GM23338 (cell line): Measurements from ENCODE around the gene TRABD. TPM values are rescaled to one million over a fixed set of nuclear protein-coding genes. Genes with fewer than 3 reads are reported as not detected.

ENCODE experiments used
- ATAC-seq: fragments of 200-7000 bp; cut with Tn5 transposase; 3 replicates; pipeline ENCODE4 v1.9.1; 2020
- DNase-seq: peaks from one replicate; pipeline ENCODE4 v3.0.0-alpha.2; 2015; ENCODE audit warnings: low spot score
- H2AFZ ChIP-seq: fragments of 200-600 bp; sonication (generic); 2 replicates; pipeline ENCODE4 v1.8.0; 2016; ENCODE audit warnings: antibody characterized with exemption, mild to moderate bottlenecking, moderate library complexity
- H3F3A ChIP-seq: fragments of 200-600 bp; sonication (generic); replicated peaks from 2 replicates; pipeline ENCODE4 v1.8.0; 2017; ENCODE audit warnings: antibody characterized with exemption, mixed run types, low read depth
- H3K27ac ChIP-seq: fragments of 200-600 bp; sonication (generic); 2 replicates; pipeline ENCODE4 v1.6.1; 2016; ENCODE audit warnings: low read depth
- H3K27me3 ChIP-seq: fragments of 200-600 bp; sonication (generic); 2 replicates; pipeline ENCODE4 v1.8.0; 2016; ENCODE audit warnings: mild to moderate bottlenecking, mixed run types, moderate library complexity; ENCODE audit not compliant: insufficient read depth
- H3K36me3 ChIP-seq: fragments of 200-600 bp; sonication (generic); 2 replicates; pipeline ENCODE4 v1.8.0; 2016; ENCODE audit warnings: mild to moderate bottlenecking; ENCODE audit not compliant: insufficient read depth
- H3K4me1 ChIP-seq: fragments of 200-600 bp; sonication (generic); 2 replicates; pipeline ENCODE4 v1.8.0; 2016; ENCODE audit warnings: mild to moderate bottlenecking, moderate library complexity; ENCODE audit not compliant: insufficient read depth
- H3K4me2 ChIP-seq: fragments of 200-600 bp; sonication (generic); 2 replicates; pipeline ENCODE4 v1.7.1; 2017; ENCODE audit warnings: mixed run types
- H3K4me3 ChIP-seq: fragments of 200-600 bp; sonication (generic); 2 replicates; pipeline ENCODE4 v1.6.1; 2016; ENCODE audit warnings: mixed run types
- H3K79me2 ChIP-seq: fragments of 200-600 bp; sonication (generic); replicated peaks from 2 replicates; pipeline ENCODE4 v1.8.0; 2017; ENCODE audit warnings: mild to moderate bottlenecking; ENCODE audit not compliant: insufficient read depth
- H3K9me2 ChIP-seq: fragments of 200-600 bp; sonication (generic); 2 replicates; pipeline ENCODE4 v1.8.0; 2017; ENCODE audit not compliant: insufficient read depth
- H4K20me1 ChIP-seq: fragments of 200-600 bp; sonication (generic); replicated peaks from 2 replicates; pipeline ENCODE4 v1.8.0; 2017; ENCODE audit warnings: mild to moderate bottlenecking; ENCODE audit not compliant: insufficient read depth
- H3K27ac Mint-ChIP-seq: 2 replicates; pipeline ENCODE4 v1.8.0; 2020; ENCODE audit warnings: inconsistent platforms, mild to moderate bottlenecking, moderate library complexity, mixed read lengths
- H3K27me3 Mint-ChIP-seq: 3 replicates; pipeline ENCODE4 v1.8.0; 2022; ENCODE audit warnings: low read depth, mild to moderate bottlenecking, moderate library complexity, mixed read lengths, inconsistent platforms; ENCODE audit not compliant: insufficient read depth, poor library complexity
- H3K36me3 Mint-ChIP-seq: 3 replicates; pipeline ENCODE4 v1.8.0; 2021; ENCODE audit warnings: low read depth, mild to moderate bottlenecking, inconsistent platforms, moderate library complexity, mixed read lengths
- H3K4me1 Mint-ChIP-seq: 3 replicates; pipeline ENCODE4 v1.8.0; 2020; ENCODE audit warnings: mild to moderate bottlenecking, inconsistent platforms, mixed read lengths
- H3K4me3 Mint-ChIP-seq: 3 replicates; pipeline ENCODE4 v1.8.0; 2021; ENCODE audit warnings: moderate library complexity, mild to moderate bottlenecking, inconsistent platforms, mixed read lengths
- H3K9me3 Mint-ChIP-seq: 3 replicates; pipeline ENCODE4 v1.8.0; 2020; ENCODE audit warnings: moderate library complexity, mild to moderate bottlenecking, inconsistent platforms, mixed read lengths
- CREB1 ChIP-seq: fragments of 250-450 bp; sonication (Bioruptor Pico); IDR thresholded peaks from 2 replicates; pipeline ENCODE4 v1.5.0; 2020; ENCODE audit warnings: low read depth, mild to moderate bottlenecking, moderate library complexity
- CTCF ChIP-seq, 2 experiments: fragments of 200-600 bp in 1 of 2; sonication (generic) in 1 of 2; conservative IDR thresholded peaks; 2 replicates each; pipeline versions ENCODE4 v1.5.1 to v1.6.1; 2016 to 2017; ENCODE audit warnings: antibody characterized with exemption in 2 of 2, low read depth in 2 of 2, mild to moderate bottlenecking in 2 of 2, moderate library complexity in 1 of 2
- ETS1 ChIP-seq: IDR thresholded peaks from 2 replicates; pipeline ENCODE4 v1.6.1; 2016; ENCODE audit warnings: antibody characterized with exemption
- EZH2 ChIP-seq: fragments of 200-600 bp; sonication (generic); IDR thresholded peaks from one replicate; pipeline ENCODE4 v1.8.0; 2017; ENCODE audit warnings: antibody characterized with exemption, mild to moderate bottlenecking, low read depth; ENCODE audit not compliant: unreplicated experiment
- EZH2phosphoT487 ChIP-seq: fragments of 200-600 bp; sonication (generic); IDR thresholded peaks from one replicate; pipeline ENCODE4 v1.8.1; 2018; ENCODE audit warnings: antibody characterized with exemption; ENCODE audit not compliant: unreplicated experiment
- JUNB ChIP-seq: IDR thresholded peaks from one replicate; pipeline ENCODE4 v1.6.1; 2016; ENCODE audit warnings: antibody characterized with exemption; ENCODE audit not compliant: unreplicated experiment
- NANOG ChIP-seq: IDR thresholded peaks from 2 replicates; pipeline ENCODE4 v1.6.1; 2016; ENCODE audit warnings: antibody characterized with exemption, borderline replicate concordance
- POLR2AphosphoS5 ChIP-seq: IDR thresholded peaks from 2 replicates; pipeline ENCODE4 v1.6.1; 2016; ENCODE audit warnings: antibody characterized with exemption, low read depth
- REST ChIP-seq: IDR thresholded peaks from one replicate; pipeline ENCODE4 v1.6.1; 2018; ENCODE audit warnings: antibody characterized with exemption; ENCODE audit not compliant: unreplicated experiment
- STAT1 ChIP-seq: IDR thresholded peaks from one replicate; pipeline ENCODE4 v1.6.1; 2016; ENCODE audit warnings: antibody characterized with exemption; ENCODE audit not compliant: unreplicated experiment
- ZNF114 ChIP-seq: fragments of 250-450 bp; sonication (Bioruptor Pico); IDR thresholded peaks from 2 replicates; pipeline ENCODE4 v1.5.0; 2020; ENCODE audit warnings: mild to moderate bottlenecking, moderate library complexity
- ZNF331 ChIP-seq: fragments of 250-450 bp; sonication (Bioruptor Pico); IDR thresholded peaks from 2 replicates; pipeline ENCODE4 v1.5.0; 2020; ENCODE audit warnings: low read depth, mild to moderate bottlenecking, moderate library complexity
- polyA plus RNA-seq: library from polyadenylated mRNA; unstranded; fragments of >200 nt; fragmentation: Nextera tagmentation; extraction: Ambion mirVana; gene quantifications from 2 replicates; pipeline ENCODE4 v1.2.1, GENCODE V29; 2016
- total RNA-seq: library from RNA; depleted of rRNA; stranded (reverse); fragments of >200 nt; shearing (Covaris generic); gene quantifications from 2 replicates; pipeline ENCODE4 v1.2.3, GENCODE V29; 2014

Gene TRABD
- total and polyA plus RNA-seq, 2 experiments from 2014 or later: 44.1 to 66.1 TPM

GRCh38 chr22:50193621-50194020 is 7.9 kb downstream of the TRABD start (continued):
- TF ChIP-seq JUNB (no peak), ZNF331 (CRISPR knock-in tag) (no peak), POLR2AphosphoS5 (no peak), CREB1 (no peak), ZNF114 (no peak), EZH2 (no peak), STAT1 (no peak), CTCF (conservative IDR thresholded peaks at IDR 0.05; ENCODE audit: low read depth in 2 of 2) (no peak), REST (no peak), EZH2phosphoT487 (no peak), ETS1 (no peak), NANOG (no peak)

GRCh38 chr22:50194037-50194805 is 8.5 kb downstream of the TRABD start:
- H3K27me3 Mint-ChIP-seq: peaks cover 10% of the 10 kb centered on the region
- Histone ChIP-seq H2AFZ (no peak overlapping the region), H3K4me3 (no peak overlapping the region), H3K4me2 (no peak overlapping the region), H3K9me2 (no peaks in the 10 kb centered on the region), H3K4me1 (peaks cover 4% of the 10 kb centered on the region; the same call in 1 of the 2 replicates), H3F3A (peaks cover 6% of the 10 kb centered on the region), H3K36me3 (no peaks in the 10 kb centered on the region), H3K27me3 (no peaks in the 10 kb centered on the region), H3K27ac (no peak overlapping the region), H3K79me2 (peaks cover 20% of the 10 kb centered on the region), H4K20me1 (peaks cover 14% of the 10 kb centered on the region; the same call in 1 of the 2 replicates)
- H3K4me1 Mint-ChIP-seq: peaks cover 10% of the 10 kb centered on the region
- H3K36me3 Mint-ChIP-seq: peaks cover 4% of the 10 kb centered on the region; the same call in 1 of the 3 replicates
- H3K27ac Mint-ChIP-seq: no peak overlapping the region
- no peak overlapping the region for H3K4me3 Mint-ChIP-seq
- no peak for DNase-seq
- no peak for ATAC-seq
- H3K9me3 Mint-ChIP-seq: no peaks in the 10 kb centered on the region
- TF ChIP-seq STAT1: no peak
- no peak for TF ChIP-seq ETS1
- TF ChIP-seq EZH2phosphoT487: no peak
- TF ChIP-seq JUNB: no peak
- TF ChIP-seq POLR2AphosphoS5: no peak
- no peak for TF ChIP-seq EZH2
- no peak for TF ChIP-seq NANOG
- TF ChIP-seq REST: no peak
- TF ChIP-seq ZNF331 (CRISPR knock-in tag): no peak
